Measurements from ENCODE around the gene TMEM72.

DNA sequence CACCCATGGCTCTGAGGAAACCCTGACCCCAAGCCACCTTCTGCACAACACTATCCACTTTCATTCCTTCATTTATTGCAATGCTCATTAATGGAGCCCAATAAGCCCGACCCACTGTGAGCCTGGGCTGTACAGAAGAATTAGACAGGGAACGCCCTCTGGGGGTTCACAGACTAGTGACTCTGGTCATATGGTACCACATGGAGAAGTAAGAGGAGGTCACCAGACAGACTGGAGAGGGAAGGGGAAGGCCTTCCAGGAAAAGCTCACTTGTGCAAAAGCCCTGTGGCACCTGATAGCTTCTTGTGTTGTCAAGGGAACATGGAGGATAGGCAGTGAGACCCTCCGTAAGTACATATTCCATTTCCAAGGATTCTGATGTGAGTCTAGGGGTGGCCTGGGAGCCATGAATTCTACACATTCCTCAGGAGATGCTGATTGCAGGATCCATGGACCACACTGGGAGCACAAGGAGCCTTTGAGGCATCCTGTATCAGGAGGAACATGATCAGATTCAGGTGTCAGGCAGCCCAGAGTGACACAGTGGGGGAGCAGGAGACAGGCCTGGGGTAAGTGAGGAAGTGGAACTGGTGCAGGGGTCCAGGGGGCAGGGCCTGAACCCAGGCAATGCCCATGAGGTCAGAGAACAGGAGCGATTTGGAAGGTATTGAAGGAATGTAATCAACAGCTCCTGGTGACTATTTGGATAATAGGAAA is 19.9 kb downstream of the TMEM72 start:
- TF ChIP-seq POLR2AphosphoS5 (IDR thresholded peaks at IDR 0.05; ENCODE audit: insufficient read depth, low read depth, low read length) (no peak), POLR2A (IDR thresholded peaks at IDR 0.05; ENCODE audit: low read depth, low read length) (no peak), EZH2 (IDR thresholded peaks at IDR 0.05; ENCODE audit: borderline replicate concordance, low read depth, low read length, severe bottlenecking) (no peak)
